Kasumi-1 (cell line): ENCODE data around the gene CDK6.
"Not testable (repeated sequence)": the region's sequence is repeated elsewhere in the genome, so short reads cannot be mapped to it uniquely, and the experiment has no call there.

Source experiments
- DNase-seq, 2 experiments: peaks; one replicate each; lab custom pipeline; 2025; lab: John Stamatoyannopoulos, UW

CDK6 gene

GRCh38 chr7:92761391-92762097 lies 74.8 kb downstream of the CDK6 start:
- no peak for DNase-seq

GRCh38 chr7:92758796-92759431 lies 77.5 kb downstream of the CDK6 start:
- DNase-seq, result no peak

GRCh38 chr7:92757311-92757910 lies 79.0 kb downstream of the CDK6 start:
- DNase-seq, result peak; percentile 48 to 62

GRCh38 chr7:92755680-92756079 lies 80.7 kb downstream of the CDK6 start:
- peak in 1 of 2 experiments; percentile 80 for DNase-seq

DNA sequence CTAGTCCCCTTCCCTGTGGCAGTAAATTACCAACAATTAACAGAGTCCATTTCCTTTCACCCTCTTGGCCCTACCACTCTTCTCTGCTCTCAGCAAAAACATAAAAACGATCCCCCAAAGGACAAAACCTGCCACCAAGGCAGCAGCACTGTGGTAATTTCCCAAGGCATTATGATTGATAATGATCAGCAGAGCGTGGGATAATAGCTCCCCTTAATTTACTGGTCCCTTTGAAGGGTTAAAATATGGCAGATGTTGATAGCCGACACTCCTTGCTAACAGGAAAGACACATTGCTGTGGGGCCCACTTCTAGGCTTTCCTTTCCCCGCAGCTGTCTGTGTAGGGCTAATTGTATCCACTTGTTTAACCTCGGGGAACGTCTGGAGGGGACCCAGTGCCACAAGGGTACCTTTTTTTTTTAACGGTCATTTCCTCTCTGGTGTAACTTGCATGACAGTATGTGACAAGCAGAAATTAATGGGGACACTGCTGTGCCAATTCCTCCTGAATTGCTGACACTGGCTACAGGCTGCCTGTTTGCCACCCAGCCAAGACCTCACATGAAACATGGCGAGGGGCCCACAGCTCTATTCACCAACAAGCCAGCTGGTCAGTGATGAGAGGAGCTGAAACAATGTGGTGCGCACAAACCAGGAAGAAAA lies 81.3 kb downstream of the CDK6 start:
- peak; percentile 99 for DNase-seq

DNA sequence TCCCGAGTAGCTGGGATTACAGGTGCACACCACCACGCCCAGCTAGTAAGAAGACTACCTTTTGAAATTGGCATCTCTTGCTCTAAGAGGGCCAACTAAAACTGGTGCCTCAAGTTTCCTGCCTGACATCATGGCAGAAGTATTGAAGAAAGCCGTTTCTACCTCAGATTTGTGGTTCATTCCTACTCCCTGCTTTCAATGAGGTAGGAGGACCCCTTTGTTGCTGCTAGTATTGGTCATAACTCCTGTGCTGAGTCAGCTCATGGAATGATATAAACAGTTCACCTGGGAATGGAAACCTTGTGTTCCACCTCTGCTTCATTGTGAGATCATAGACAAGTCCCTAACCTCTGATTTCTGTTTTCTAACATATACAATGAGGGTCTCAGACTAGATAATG lies 82.8 kb downstream of the CDK6 start:
- DNase-seq, result no peak

GRCh38 chr7:92751902-92752901 lies 84.2 kb downstream of the CDK6 start:
- DNase-seq, result no peak

GRCh38 chr7:92750946-92751345 lies 85.4 kb downstream of the CDK6 start:
- no peak for DNase-seq

GRCh38 chr7:92750447-92750839 lies 85.9 kb downstream of the CDK6 start:
- DNase-seq, result no peak

DNA sequence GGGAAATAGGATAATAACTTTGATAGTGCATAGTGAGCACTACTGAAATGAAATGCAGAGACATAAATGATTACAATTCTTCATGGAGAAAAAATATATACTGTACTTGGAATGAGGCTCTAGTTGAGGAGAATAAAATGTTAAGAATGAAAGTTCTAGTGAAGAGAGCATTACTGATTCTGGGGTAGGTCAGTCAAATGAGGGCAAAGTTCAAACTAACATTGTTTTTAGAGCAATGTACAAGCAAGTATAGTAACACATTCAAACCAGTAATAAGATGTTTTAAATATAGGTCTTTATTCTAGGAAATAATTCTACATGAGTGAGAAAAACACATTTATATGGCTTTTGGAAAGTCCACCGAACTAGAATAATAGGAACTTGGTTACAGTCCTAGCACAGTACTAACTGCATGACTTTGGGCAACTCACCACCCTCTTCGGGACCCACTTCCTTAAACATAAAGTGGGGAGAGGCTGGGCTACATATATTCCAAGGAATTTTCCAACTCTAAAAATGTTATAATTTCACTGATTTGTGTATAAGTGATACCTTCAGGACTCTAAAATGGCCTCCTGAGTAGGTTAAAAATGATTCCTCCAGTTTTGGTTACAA lies 86.4 kb downstream of the CDK6 start:
- no peak for DNase-seq

DNA sequence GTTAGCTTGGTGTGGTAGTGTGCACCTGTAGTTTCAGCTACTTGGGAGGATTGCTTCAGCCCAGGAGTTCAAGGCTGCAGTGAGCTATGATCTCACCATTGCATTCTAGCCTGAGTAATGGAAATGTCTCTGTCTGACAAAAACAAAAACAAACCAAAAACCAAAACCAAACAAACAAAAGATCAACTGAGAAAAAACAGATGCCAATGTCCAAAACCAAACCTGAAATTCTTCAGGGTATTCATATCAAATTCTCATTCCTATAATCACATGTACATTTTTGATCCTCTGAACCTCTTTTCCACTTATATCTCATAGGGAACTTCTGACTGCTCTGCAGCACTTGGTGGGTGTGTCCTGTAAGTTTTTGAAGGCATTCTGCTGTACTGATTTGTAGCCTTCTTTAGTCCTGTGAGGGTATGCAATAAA lies 87.0 kb downstream of the CDK6 start:
- DNase-seq, result no peak

- DNase-seq, result peak; percentile 26 to 30
These were observed 87.9 kb downstream of the CDK6 start for GRCh38 chr7:92748495-92748894.

DNA sequence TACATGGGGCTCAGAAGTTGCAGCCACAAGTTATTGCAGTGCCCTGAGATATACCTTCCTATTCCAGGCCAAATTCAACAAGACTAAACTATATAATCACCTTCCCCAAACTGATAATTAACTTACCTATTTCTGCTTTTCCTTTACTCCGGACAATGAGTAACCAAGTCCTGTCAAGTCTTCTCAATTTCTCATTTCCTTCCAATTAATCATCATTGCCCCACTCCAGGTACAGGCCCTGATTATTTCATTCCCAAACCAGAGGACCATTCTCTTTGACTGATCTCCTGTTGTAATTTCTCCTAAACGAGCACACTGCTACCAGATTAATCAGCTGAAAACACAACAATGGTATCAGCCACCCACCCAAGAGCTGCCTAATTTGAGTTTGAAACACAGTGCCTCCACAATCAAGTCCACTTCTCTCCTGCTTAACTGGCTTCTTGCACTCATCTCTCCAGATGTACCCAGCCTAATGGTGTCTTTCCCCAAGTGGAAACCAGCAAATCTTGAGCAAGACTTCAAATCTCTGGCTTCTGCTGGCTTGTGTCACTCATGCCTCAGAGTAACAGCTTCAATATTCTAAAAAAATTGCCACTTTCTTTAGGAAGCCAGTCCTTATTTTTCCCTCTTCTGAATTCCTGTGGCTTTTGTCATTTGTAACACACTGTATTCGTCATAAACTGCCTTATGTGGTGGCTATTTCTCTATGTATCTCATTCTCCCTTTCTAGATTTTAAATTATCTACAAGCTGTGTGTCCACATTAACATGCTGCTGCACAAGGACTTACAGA lies 89.1 kb downstream of the CDK6 start:
- no peak for DNase-seq

GRCh38 chr7:92745241-92745640 lies 91.1 kb downstream of the CDK6 start:
- DNase-seq, result no peak

- not testable (repeated sequence) for DNase-seq
These were observed 92.2 kb downstream of the CDK6 start for GRCh38 chr7:92744180-92744579.

- DNase-seq, result no peak
These were observed 94.2 kb downstream of the CDK6 start for GRCh38 chr7:92742186-92742585.

DNA sequence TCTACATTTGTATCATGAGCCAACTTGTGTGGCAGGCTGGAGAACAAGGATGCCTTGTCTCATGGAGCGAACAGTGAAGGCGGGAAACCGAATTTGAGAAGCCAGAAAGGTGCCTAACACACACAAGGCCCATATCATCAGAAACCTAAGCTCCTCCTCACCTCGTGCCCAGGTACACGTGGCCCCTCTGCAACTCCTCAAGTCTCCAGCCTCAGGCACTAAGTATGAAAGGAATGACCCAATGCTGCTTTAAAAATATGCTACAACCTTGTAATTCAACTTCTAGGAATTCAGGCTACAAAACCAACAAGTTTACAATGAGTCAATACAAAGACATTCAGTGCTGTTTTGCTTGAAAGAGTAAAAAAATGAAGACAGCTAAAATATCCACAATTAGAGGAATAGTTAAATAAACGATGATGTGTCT lies 95.7 kb downstream of the CDK6 start:
- no peak for DNase-seq

DNA sequence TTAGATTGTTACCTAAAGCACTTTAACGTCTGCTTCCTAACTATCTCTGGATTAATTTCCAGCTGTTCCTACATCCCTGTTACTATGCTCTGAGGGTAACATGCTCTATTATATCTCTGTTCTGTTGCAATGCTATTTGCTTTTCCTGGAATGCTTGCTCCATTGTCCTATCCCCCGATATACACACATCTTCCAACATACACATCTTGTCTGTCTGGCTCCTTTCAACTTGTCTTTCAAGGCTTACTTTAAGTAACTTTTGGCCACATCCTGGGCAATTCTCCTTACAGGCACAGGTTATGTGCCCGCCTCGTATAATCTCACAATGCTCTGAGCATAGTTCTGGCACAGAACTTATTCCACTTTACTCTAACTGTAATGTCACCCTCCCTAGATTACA lies 96.2 kb downstream of the CDK6 start:
- no peak for DNase-seq

DNA sequence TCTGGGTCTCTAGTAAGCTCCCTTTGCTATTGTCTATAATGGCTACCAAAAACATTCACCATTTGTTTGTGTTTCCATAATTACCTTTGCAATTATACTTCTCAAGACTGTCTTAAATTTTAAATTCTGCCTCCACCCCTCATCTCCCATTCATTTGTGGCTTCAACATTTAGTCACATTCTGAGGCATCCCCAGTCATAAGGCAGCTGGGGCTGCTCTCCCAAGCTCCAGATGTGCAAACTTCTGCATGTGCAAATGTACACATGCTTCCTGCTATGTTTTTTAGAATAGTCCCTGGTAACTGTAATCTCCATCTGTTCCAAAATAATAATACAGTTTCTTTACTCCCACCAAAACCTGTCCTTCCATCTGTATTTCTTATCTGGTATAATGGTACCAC lies 97.3 kb downstream of the CDK6 start:
- DNase-seq, result no peak

DNA sequence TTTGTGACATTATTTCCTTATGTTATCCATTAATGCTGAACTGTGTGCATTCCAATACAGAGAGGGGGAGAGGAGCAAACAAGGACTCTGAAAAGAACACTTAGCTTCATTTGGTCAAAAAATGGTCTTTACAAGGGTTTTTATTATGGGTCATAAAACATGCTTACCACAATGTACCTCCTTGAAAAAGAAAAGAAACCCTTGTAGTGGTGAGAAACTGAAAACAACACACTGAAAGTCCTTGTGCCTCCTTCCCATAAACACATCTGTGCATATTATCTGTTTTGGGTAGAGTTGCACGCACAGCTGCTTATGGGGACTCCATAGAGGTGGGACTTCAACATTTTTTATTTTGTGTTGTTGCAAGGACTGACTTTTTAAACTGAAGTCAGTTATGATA lies 98.7 kb downstream of the CDK6 start:
- no peak for DNase-seq
